IMR-90 (cell line): ENCODE measurements around the gene B3GLCT.

ENCODE experiments used
- MAFK ChIP-seq: IDR thresholded peaks from 2 replicates; pipeline ENCODE4 v1.6.1; 2012; ENCODE audit warnings: low read depth, low read length, improper control_type of control experiment
- MAZ ChIP-seq: IDR thresholded peaks from 2 replicates; pipeline ENCODE4 v1.6.1; 2012; ENCODE audit warnings: low read depth, mild to moderate bottlenecking, low read length, improper control_type of control experiment, moderate library complexity, borderline replicate concordance
- POLR2A ChIP-seq: IDR thresholded peaks from 2 replicates; pipeline ENCODE4 v1.6.1; 2012; ENCODE audit warnings: mild to moderate bottlenecking, low read depth, low read length
- RAD21 ChIP-seq: IDR thresholded peaks from 2 replicates; pipeline ENCODE4 v1.6.1; 2012; ENCODE audit warnings: low read length, improper control_type of control experiment
- RCOR1 ChIP-seq: IDR thresholded peaks from 2 replicates; pipeline ENCODE4 v1.6.1; 2012; ENCODE audit warnings: mild to moderate bottlenecking, low read length, improper control_type of control experiment; ENCODE audit not compliant: insufficient replicate concordance
- TF ChIP-seq, protein P1 (sequence below): conservative IDR thresholded peaks from 2 replicates; pipeline ENCODE4 v1.5.1; 2012; ENCODE audit warnings: mild to moderate bottlenecking, low read depth, low read length, improper control_type of control experiment

DNA sequence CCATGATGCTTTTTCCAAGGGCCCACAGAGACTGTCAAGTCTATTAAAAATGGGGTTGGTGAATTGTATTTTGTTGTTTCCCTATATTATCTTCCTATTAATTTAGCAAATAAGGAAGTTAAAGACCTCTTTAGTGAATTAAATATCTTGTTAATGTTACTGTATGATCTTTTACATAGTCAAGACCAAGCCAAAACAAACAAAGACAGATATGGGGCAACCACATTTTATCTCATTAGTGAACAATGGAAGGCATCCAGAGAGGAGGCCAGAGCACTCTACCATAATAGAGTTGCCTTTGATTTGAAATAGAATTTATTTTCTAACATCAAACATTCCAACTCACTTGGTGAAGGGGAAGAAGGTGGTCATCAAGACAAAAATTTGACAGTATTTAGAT, 169.4 kb downstream of the B3GLCT start:
- TF ChIP-seq, protein P1, sequence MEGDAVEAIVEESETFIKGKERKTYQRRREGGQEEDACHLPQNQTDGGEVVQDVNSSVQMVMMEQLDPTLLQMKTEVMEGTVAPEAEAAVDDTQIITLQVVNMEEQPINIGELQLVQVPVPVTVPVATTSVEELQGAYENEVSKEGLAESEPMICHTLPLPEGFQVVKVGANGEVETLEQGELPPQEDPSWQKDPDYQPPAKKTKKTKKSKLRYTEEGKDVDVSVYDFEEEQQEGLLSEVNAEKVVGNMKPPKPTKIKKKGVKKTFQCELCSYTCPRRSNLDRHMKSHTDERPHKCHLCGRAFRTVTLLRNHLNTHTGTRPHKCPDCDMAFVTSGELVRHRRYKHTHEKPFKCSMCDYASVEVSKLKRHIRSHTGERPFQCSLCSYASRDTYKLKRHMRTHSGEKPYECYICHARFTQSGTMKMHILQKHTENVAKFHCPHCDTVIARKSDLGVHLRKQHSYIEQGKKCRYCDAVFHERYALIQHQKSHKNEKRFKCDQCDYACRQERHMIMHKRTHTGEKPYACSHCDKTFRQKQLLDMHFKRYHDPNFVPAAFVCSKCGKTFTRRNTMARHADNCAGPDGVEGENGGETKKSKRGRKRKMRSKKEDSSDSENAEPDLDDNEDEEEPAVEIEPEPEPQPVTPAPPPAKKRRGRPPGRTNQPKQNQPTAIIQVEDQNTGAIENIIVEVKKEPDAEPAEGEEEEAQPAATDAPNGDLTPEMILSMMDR = no peak
- TF ChIP-seq MAZ (no peak), RCOR1 (no peak), RAD21 (no peak), POLR2A (no peak), MAFK (no peak)
